ENCODE results near the gene CACNA1H.

CACNA1H gene

GRCh38 chr16:1176280-1176897, 23.5 kb downstream of the CACNA1H start:
- Histone ChIP-seq H3K4me1 (ENCODE audit: control insufficient read depth in 1 of 2, insufficient read depth in 1 of 2, low read depth in 1 of 2, low read length in 1 of 2) (no peaks in the 10 kb centered on the region), H3K36me3 (no peaks in the 10 kb centered on the region), H3K27me3 (no peaks in the 10 kb centered on the region), H3K4me3 (ENCODE audit: low read depth in 1 of 2, low read length in 1 of 2) (no peak overlapping the region), H3K9me3 (no peaks in the 10 kb centered on the region), H3K27ac (no peak overlapping the region)
- TF ChIP-seq CTCF (IDR thresholded peaks at IDR 0.05) = no peak

GRCh38 chr16:1177053-1177452, 24.1 kb downstream of the CACNA1H start:
- Histone ChIP-seq H3K27ac (no peak overlapping the region), H3K36me3 (no peaks in the 10 kb centered on the region), H3K27me3 (peaks cover 4% of the 10 kb centered on the region), H3K4me3 (ENCODE audit: low read depth in 1 of 2, low read length in 1 of 2) (no peak overlapping the region), H3K9me3 (no peaks in the 10 kb centered on the region), H3K4me1 (ENCODE audit: control insufficient read depth in 1 of 2, insufficient read depth in 1 of 2, low read depth in 1 of 2, low read length in 1 of 2) (no peaks in the 10 kb centered on the region)
- TF ChIP-seq CTCF (IDR thresholded peaks at IDR 0.05) = no peak

- no peak for TF ChIP-seq CTCF (IDR thresholded peaks at IDR 0.05)
- no peaks in the 10 kb centered on the region for H3K9me3 ChIP-seq
- peaks cover 10% of the 10 kb centered on the region for H3K27me3 ChIP-seq
- no peaks in the 10 kb centered on the region for H3K4me1 ChIP-seq (ENCODE audit: control insufficient read depth in 1 of 2, insufficient read depth in 1 of 2, low read depth in 1 of 2, low read length in 1 of 2)
- H3K36me3 ChIP-seq = no peaks in the 10 kb centered on the region
- H3K4me3 ChIP-seq (ENCODE audit: low read depth in 1 of 2, low read length in 1 of 2) = no peak overlapping the region
- H3K27ac ChIP-seq = no peak overlapping the region
Observed at GRCh38 chr16:1177750-1178149, 24.8 kb downstream of the CACNA1H start.

- peaks cover 16% of the 10 kb centered on the region for H3K27me3 ChIP-seq
- no peak overlapping the region for H3K4me3 ChIP-seq (ENCODE audit: low read depth in 1 of 2, low read length in 1 of 2)
- no peaks in the 10 kb centered on the region for H3K9me3 ChIP-seq
- TF ChIP-seq CTCF (IDR thresholded peaks at IDR 0.05) = no peak
- H3K36me3 ChIP-seq = no peaks in the 10 kb centered on the region
- H3K27ac ChIP-seq = no peak overlapping the region
- no peaks in the 10 kb centered on the region for H3K4me1 ChIP-seq (ENCODE audit: control insufficient read depth in 1 of 2, insufficient read depth in 1 of 2, low read depth in 1 of 2, low read length in 1 of 2)
Observed at GRCh38 chr16:1178295-1178910, 25.5 kb downstream of the CACNA1H start.

GRCh38 chr16:1180549-1181403, 27.9 kb downstream of the CACNA1H start:
- no peaks in the 10 kb centered on the region for H3K4me1 ChIP-seq (ENCODE audit: control insufficient read depth in 1 of 2, insufficient read depth in 1 of 2, low read depth in 1 of 2, low read length in 1 of 2)
- H3K9me3 ChIP-seq = no peaks in the 10 kb centered on the region
- H3K4me3 ChIP-seq (ENCODE audit: low read depth in 1 of 2, low read length in 1 of 2) = no peak overlapping the region
- TF ChIP-seq CTCF (IDR thresholded peaks at IDR 0.05) = no peak
- H3K27ac ChIP-seq = no peak overlapping the region
- H3K36me3 ChIP-seq = no peaks in the 10 kb centered on the region
- peaks cover 23% of the 10 kb centered on the region for H3K27me3 ChIP-seq

Measured in neutrophil (primary cell).